GM06990 (cell line): ENCODE measurements around the gene TMEM72.

Experiments used
- DNase-seq: peaks from one replicate; pipeline ENCODE4 v3.0.0-alpha.2; 2011; ENCODE audit not compliant: insufficient read length; ENCODE audit errors: extremely low read depth
- H3K27me3 ChIP-seq: replicated peaks from 2 replicates; pipeline ENCODE4 v1.6.0; 2011; ENCODE audit warnings: low read length; ENCODE audit not compliant: control insufficient read depth, insufficient read depth
- H3K36me3 ChIP-seq: 2 replicates; pipeline ENCODE4 v1.5.1; 2011; ENCODE audit warnings: low read length; ENCODE audit not compliant: control insufficient read depth, insufficient read depth
- H3K4me3 ChIP-seq: replicated peaks from 2 replicates; pipeline ENCODE4 v1.5.1; 2011; ENCODE audit warnings: low read depth, mild to moderate bottlenecking, control low read depth, low read length
- CTCF ChIP-seq: IDR thresholded peaks from 2 replicates; pipeline ENCODE4 v1.5.1; 2011; ENCODE audit warnings: low read length, control low read depth, mild to moderate bottlenecking, inconsistent platforms; ENCODE audit not compliant: insufficient read depth, poor library complexity, severe bottlenecking

TMEM72 gene

GRCh38 chr10:44911951-44912350 is 814 bp downstream of the TMEM72 start:
- H3K4me3 ChIP-seq = no peak overlapping the region
- H3K27me3 ChIP-seq = no peaks in the 10 kb centered on the region; the same call in 1 of the 2 replicates
- no peak for TF ChIP-seq CTCF
- no peak for DNase-seq
- H3K36me3 ChIP-seq = no peaks in the 10 kb centered on the region

GRCh38 chr10:44913350-44914081 is 2.4 kb downstream of the TMEM72 start:
- no peak for DNase-seq

GRCh38 chr10:44914891-44915290 is 3.8 kb downstream of the TMEM72 start:
- DNase-seq = no peak
- Histone ChIP-seq H3K27me3 (no peaks in the 10 kb centered on the region), H3K36me3 (no peaks in the 10 kb centered on the region), H3K4me3 (no peak overlapping the region)
- TF ChIP-seq CTCF = no peak

More at GRCh38 chr10:44913350-44914081, 2.4 kb downstream of the TMEM72 start:
- H3K27me3 ChIP-seq = no peaks in the 10 kb centered on the region
- no peak for TF ChIP-seq CTCF
- no peak overlapping the region for H3K4me3 ChIP-seq
- no peaks in the 10 kb centered on the region for H3K36me3 ChIP-seq

- H3K36me3 ChIP-seq = no peaks in the 10 kb centered on the region
- H3K27me3 ChIP-seq = no peaks in the 10 kb centered on the region; the same call in 1 of the 2 replicates
- DNase-seq = no peak
- no peak overlapping the region for H3K4me3 ChIP-seq
- TF ChIP-seq CTCF = no peak
These were observed 5.3 kb downstream of the TMEM72 start for GRCh38 chr10:44916429-44916828.

GRCh38 chr10:44917848-44918247 is 6.7 kb downstream of the TMEM72 start:
- Histone ChIP-seq H3K27me3 (no peaks in the 10 kb centered on the region; the same call in 1 of the 2 replicates), H3K36me3 (no peaks in the 10 kb centered on the region), H3K4me3 (no peak overlapping the region)
- DNase-seq = no peak
- no peak for TF ChIP-seq CTCF

- no peak for TF ChIP-seq CTCF
- Histone ChIP-seq H3K36me3 (no peaks in the 10 kb centered on the region), H3K4me3 (no peak overlapping the region), H3K27me3 (no peaks in the 10 kb centered on the region; the same call in 1 of the 2 replicates)
- no peak for DNase-seq
These were observed 9.1 kb downstream of the TMEM72 start for GRCh38 chr10:44920252-44920651.
